ENCODE data around the gene ATP6V0C. TPM values are rescaled to one million over a fixed set of nuclear protein-coding genes. Genes with fewer than 3 reads are reported as not detected.

Gene ATP6V0C
- total and polyA plus RNA-seq, 9 donors: 12.5 to 141 (median 119) TPM

- H3K27ac ChIP-seq (ENCODE audit: low read length): peak overlapping the region; percentile 93
- H3K4me1 ChIP-seq (ENCODE audit: control insufficient read depth, insufficient read depth, low read length): peaks cover 68% of the 10 kb centered on the region
- peaks cover 11% of the 10 kb centered on the region for H3K36me3 ChIP-seq (ENCODE audit: control insufficient read depth, insufficient read depth, low read length)
- peak overlapping the region; percentile 25 for H3K4me3 ChIP-seq (ENCODE audit: low read length)
- H3K9me3 ChIP-seq (replicated peaks; ENCODE audit: control insufficient read depth, low read depth, low read length): no peaks in the 10 kb centered on the region
- H3K27me3 ChIP-seq (ENCODE audit: control insufficient read depth, insufficient read depth, low read length): no peaks in the 10 kb centered on the region
- WGBS (ENCODE audit: insufficient coverage): 52% methylated on average over 13 of the region's 13 CpGs
- DNase-seq: peak; percentile 72
Observed at GRCh38 chr16:2482249-2482648, 31.5 kb upstream of the ATP6V0C start.

GRCh38 chr16:2482708-2483534, 30.8 kb upstream of the ATP6V0C start:
- H3K4me3 ChIP-seq (ENCODE audit: low read length): peak overlapping the region; percentile 25
- H3K27me3 ChIP-seq (ENCODE audit: control insufficient read depth, insufficient read depth, low read length): no peaks in the 10 kb centered on the region
- H3K36me3 ChIP-seq (ENCODE audit: control insufficient read depth, insufficient read depth, low read length): peaks cover 11% of the 10 kb centered on the region
- H3K27ac ChIP-seq (ENCODE audit: low read length): peak overlapping the region; percentile 93
- 39% methylated on average over 20 of the region's 32 CpGs for WGBS (ENCODE audit: insufficient coverage)
- peak; percentile 91 for DNase-seq
- H3K4me1 ChIP-seq (ENCODE audit: control insufficient read depth, insufficient read depth, low read length): peaks cover 71% of the 10 kb centered on the region
- H3K9me3 ChIP-seq (replicated peaks; ENCODE audit: control insufficient read depth, low read depth, low read length): no peaks in the 10 kb centered on the region

GRCh38 chr16:2483939-2484897, 29.5 kb upstream of the ATP6V0C start:
- peaks cover 11% of the 10 kb centered on the region for H3K36me3 ChIP-seq (ENCODE audit: control insufficient read depth, insufficient read depth, low read length)
- peak overlapping the region; percentile 93 for H3K27ac ChIP-seq (ENCODE audit: low read length)
- H3K9me3 ChIP-seq (replicated peaks; ENCODE audit: control insufficient read depth, low read depth, low read length): no peaks in the 10 kb centered on the region
- peak; percentile 1 for DNase-seq
- WGBS (ENCODE audit: insufficient coverage): 79% methylated on average over 16 of the region's 16 CpGs
- no peaks in the 10 kb centered on the region for H3K27me3 ChIP-seq (ENCODE audit: control insufficient read depth, insufficient read depth, low read length)
- no peak overlapping the region for H3K4me3 ChIP-seq (ENCODE audit: low read length)
- peaks cover 69% of the 10 kb centered on the region for H3K4me1 ChIP-seq (ENCODE audit: control insufficient read depth, insufficient read depth, low read length)

GRCh38 chr16:2484898-2485508, 28.7 kb upstream of the ATP6V0C start:
- 66% methylated on average over 5 of the region's 13 CpGs for WGBS (ENCODE audit: insufficient coverage)
- peaks cover 16% of the 10 kb centered on the region for H3K36me3 ChIP-seq (ENCODE audit: control insufficient read depth, insufficient read depth, low read length)
- no peaks in the 10 kb centered on the region for H3K27me3 ChIP-seq (ENCODE audit: control insufficient read depth, insufficient read depth, low read length)
- no peak for DNase-seq
- peaks cover 69% of the 10 kb centered on the region for H3K4me1 ChIP-seq (ENCODE audit: control insufficient read depth, insufficient read depth, low read length)
- H3K27ac ChIP-seq (ENCODE audit: low read length): no peak overlapping the region
- H3K9me3 ChIP-seq (replicated peaks; ENCODE audit: control insufficient read depth, low read depth, low read length): no peaks in the 10 kb centered on the region
- H3K4me3 ChIP-seq (ENCODE audit: low read length): no peak overlapping the region

- H3K36me3 ChIP-seq (ENCODE audit: control insufficient read depth, insufficient read depth, low read length): peaks cover 18% of the 10 kb centered on the region
- WGBS (ENCODE audit: insufficient coverage): 79% methylated on average over 28 of the region's 33 CpGs
- peaks cover 68% of the 10 kb centered on the region for H3K4me1 ChIP-seq (ENCODE audit: control insufficient read depth, insufficient read depth, low read length)
- no peak overlapping the region for H3K27ac ChIP-seq (ENCODE audit: low read length)
- H3K9me3 ChIP-seq (replicated peaks; ENCODE audit: control insufficient read depth, low read depth, low read length): no peaks in the 10 kb centered on the region
- no peak for DNase-seq
- H3K27me3 ChIP-seq (ENCODE audit: control insufficient read depth, insufficient read depth, low read length): no peaks in the 10 kb centered on the region
- H3K4me3 ChIP-seq (ENCODE audit: low read length): no peak overlapping the region
Observed at GRCh38 chr16:2485811-2486507, 27.8 kb upstream of the ATP6V0C start.

- 46% methylated on average over 28 of the region's 29 CpGs for WGBS (ENCODE audit: insufficient coverage)
- Histone ChIP-seq H3K27me3 (ENCODE audit: control insufficient read depth, insufficient read depth, low read length) (no peaks in the 10 kb centered on the region), H3K9me3 (replicated peaks; ENCODE audit: control insufficient read depth, low read depth, low read length) (no peaks in the 10 kb centered on the region), H3K4me3 (ENCODE audit: low read length) (no peak overlapping the region), H3K4me1 (ENCODE audit: control insufficient read depth, insufficient read depth, low read length) (peaks cover 58% of the 10 kb centered on the region), H3K27ac (ENCODE audit: low read length) (peak overlapping the region; percentile 20), H3K36me3 (ENCODE audit: control insufficient read depth, insufficient read depth, low read length) (peaks cover 18% of the 10 kb centered on the region)
- peak; percentile 48 for DNase-seq
Observed at GRCh38 chr16:2486645-2487516, 26.9 kb upstream of the ATP6V0C start.

- Histone ChIP-seq H3K27me3 (ENCODE audit: control insufficient read depth, insufficient read depth, low read length) (no peaks in the 10 kb centered on the region), H3K27ac (ENCODE audit: low read length) (peak overlapping the region; percentile 21), H3K4me3 (ENCODE audit: low read length) (no peak overlapping the region), H3K36me3 (ENCODE audit: control insufficient read depth, insufficient read depth, low read length) (peaks cover 18% of the 10 kb centered on the region), H3K9me3 (replicated peaks; ENCODE audit: control insufficient read depth, low read depth, low read length) (no peaks in the 10 kb centered on the region), H3K4me1 (ENCODE audit: control insufficient read depth, insufficient read depth, low read length) (peaks cover 52% of the 10 kb centered on the region)
- WGBS (ENCODE audit: insufficient coverage): 45% methylated on average over 8 of the region's 8 CpGs
- DNase-seq: no peak
Observed at GRCh38 chr16:2487517-2487842, 26.3 kb upstream of the ATP6V0C start.

- Histone ChIP-seq H3K4me3 (ENCODE audit: low read length) (no peak overlapping the region), H3K9me3 (replicated peaks; ENCODE audit: control insufficient read depth, low read depth, low read length) (no peaks in the 10 kb centered on the region), H3K27me3 (ENCODE audit: control insufficient read depth, insufficient read depth, low read length) (no peaks in the 10 kb centered on the region), H3K27ac (ENCODE audit: low read length) (peak overlapping the region; percentile 44), H3K36me3 (ENCODE audit: control insufficient read depth, insufficient read depth, low read length) (peaks cover 18% of the 10 kb centered on the region), H3K4me1 (ENCODE audit: control insufficient read depth, insufficient read depth, low read length) (peaks cover 47% of the 10 kb centered on the region)
- no peak for DNase-seq
- WGBS (ENCODE audit: insufficient coverage): 35% methylated on average over 8 of the region's 15 CpGs
Observed at GRCh38 chr16:2487903-2488531, 25.7 kb upstream of the ATP6V0C start.

GRCh38 chr16:2489581-2489980, 24.2 kb upstream of the ATP6V0C start:
- Histone ChIP-seq H3K4me3 (ENCODE audit: low read length) (no peak overlapping the region), H3K27ac (ENCODE audit: low read length) (no peak overlapping the region), H3K4me1 (ENCODE audit: control insufficient read depth, insufficient read depth, low read length) (peaks cover 31% of the 10 kb centered on the region), H3K9me3 (replicated peaks; ENCODE audit: control insufficient read depth, low read depth, low read length) (no peaks in the 10 kb centered on the region), H3K36me3 (ENCODE audit: control insufficient read depth, insufficient read depth, low read length) (peaks cover 25% of the 10 kb centered on the region), H3K27me3 (ENCODE audit: control insufficient read depth, insufficient read depth, low read length) (no peaks in the 10 kb centered on the region)
- no peak for DNase-seq
- WGBS (ENCODE audit: insufficient coverage): 83% methylated on average over 11 of the region's 16 CpGs
